ENCODE measurements around the gene BMP5.
"Not testable (repeated sequence)": the region's sequence is repeated elsewhere in the genome, so short reads cannot be mapped to it uniquely, and the experiment has no call there.

Gene BMP5
- 0 reads per million in 2 experiments for total RNA-seq

DNA sequence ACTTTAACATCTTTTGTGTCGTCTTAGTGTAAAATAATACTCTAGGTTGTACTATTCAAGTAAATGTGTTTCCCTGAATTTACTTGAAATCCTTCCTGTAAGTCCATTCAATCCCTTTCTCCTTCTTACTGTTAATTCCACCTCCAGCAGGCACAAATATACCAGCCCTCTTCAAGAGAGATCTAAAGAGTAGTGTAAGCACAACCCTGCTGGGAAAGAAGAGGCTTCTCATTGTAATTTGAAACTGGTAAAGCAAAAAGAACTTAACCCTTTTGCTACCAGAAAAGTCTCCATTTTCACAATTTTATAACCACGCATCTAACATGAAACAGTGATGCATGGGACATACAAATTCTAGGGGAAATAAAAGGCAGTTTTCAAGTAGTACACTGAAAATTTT, at the start of gene BMP5:
BMP5 (minus strand) TSS at position 191 of the 400 bp plus-strand sequence. CDS start 725 bp downstream, outside the sequence.
- DNase-seq (ENCODE audit: low read depth): no peak

DNA sequence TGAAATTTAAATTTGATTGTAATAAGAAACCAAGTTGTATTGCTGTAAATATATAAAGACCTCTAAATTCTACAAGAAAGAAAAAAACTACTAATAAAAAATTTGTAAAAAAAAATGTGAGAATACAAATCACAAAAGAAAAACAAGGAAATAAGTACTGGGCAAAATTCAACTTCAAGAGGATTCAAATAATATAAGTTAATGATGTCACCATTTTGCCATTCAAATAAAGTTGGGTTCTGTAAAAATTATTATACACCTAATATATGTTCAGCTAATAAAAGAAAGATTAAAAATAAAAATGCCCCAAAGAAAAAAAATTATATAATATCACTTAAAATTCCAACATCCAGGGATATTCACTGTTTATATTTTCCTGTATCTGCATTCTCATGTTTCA, 47.0 kb upstream of the BMP5 start:
- DNase-seq (ENCODE audit: low read depth): no peak

- no peak for DNase-seq (ENCODE audit: low read depth)
These were observed 44.4 kb upstream of the BMP5 start for GRCh38 chr6:55919716-55920308.

GRCh38 chr6:55918639-55919038, 43.2 kb upstream of the BMP5 start:
- DNase-seq (ENCODE audit: low read depth): no peak

DNA sequence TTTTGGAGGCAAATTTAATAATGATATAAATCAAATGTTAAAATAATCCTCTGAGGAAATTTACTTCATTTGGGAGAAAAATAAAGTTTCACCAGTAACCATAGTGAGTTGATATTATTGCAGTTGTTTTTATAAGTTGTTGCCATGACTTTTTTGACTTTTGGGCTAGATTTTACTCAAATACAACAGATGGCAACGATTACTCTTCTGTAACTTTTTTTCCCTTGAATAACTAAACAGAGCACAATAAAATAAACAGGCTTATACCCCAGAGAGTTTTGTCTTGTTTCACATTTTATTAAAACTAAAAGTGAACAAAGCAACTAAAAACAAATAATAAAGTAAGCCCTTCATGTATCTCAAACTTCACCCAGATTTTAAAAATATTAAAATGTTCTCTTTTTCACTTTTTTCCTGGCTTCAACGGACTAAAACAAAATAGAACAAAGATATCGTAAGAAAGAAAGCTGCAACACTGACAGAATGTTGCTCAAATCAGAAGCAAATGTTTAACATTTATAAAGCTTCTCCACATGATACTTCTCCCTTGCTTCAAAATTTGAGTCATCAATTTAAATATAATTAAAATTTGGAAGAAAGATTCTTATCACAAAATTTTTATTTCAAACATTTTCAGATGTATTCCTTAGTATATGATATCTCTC, 42.5 kb upstream of the BMP5 start:
- no peak for DNase-seq (ENCODE audit: low read depth)

GRCh38 chr6:55916188-55916587, 40.8 kb upstream of the BMP5 start:
- DNase-seq (ENCODE audit: low read depth): no peak

- DNase-seq (ENCODE audit: low read depth): no peak
These were observed 38.1 kb upstream of the BMP5 start for GRCh38 chr6:55913228-55914195.

DNA sequence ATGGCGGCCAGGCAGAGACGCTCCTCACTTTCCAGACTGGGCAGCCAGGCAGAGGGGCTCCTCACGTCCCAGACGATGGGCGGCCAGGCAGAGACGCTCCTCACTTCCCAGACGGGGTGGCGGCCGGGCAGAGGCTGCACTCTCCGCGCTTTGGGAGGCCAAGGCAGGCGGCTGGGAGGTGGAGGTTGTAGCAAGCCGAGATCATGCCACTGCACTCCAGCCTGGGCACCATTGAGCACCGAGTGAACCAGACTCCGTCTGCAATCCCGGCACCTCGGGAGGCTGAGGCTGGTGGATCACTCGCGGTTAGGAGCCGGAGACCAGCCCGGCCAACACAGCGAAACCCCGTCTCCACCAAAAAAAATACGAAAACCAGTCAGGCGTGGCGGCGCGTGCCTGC, 35.1 kb upstream of the BMP5 start:
- DNase-seq (ENCODE audit: low read depth): not testable (repeated sequence)

DNA sequence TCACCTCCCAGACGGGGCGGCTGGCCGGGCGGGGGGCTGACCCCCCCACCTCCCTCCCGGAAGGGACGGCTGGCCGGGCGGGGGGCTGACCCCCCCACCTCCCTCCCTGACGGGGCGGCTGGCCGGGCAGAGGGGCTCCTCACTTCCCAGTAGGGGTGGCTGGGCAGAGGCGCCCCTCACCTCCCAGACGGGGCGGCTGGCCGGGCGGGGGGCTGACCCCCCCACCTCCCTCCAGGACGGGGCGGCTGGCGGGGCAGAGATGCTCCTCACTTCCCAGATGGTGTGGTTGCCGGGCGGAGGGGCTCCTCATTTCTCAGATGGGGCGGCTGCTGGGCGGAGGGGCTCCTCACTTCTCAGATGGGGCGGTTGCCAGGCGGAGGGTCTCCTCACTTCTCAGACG, 34.5 kb upstream of the BMP5 start:
- not testable (repeated sequence) for DNase-seq (ENCODE audit: low read depth)

DNA sequence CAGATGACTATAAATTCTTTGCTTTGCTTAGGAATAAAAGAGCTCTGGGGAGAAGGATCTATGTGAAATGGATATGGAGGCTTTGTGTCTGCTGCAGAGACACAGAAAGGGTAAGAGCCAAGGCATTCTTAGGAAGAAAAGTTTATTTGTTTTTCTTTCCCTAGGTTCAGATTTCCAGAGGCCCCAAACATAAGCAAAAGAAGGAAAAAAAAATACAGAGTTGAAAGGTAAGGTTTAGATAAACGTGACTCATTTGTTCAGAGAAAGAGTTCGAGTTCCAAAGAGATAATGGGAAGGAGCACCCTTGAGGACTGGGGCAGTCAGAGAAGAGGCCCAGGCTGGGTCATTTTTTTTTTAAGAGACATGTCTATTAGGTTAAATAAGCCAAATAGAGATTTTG, 27.4 kb upstream of the BMP5 start:
- no peak for DNase-seq (ENCODE audit: low read depth)

- no peak for DNase-seq (ENCODE audit: low read depth)
These were observed 26.4 kb upstream of the BMP5 start for GRCh38 chr6:55901765-55902270.

DNA sequence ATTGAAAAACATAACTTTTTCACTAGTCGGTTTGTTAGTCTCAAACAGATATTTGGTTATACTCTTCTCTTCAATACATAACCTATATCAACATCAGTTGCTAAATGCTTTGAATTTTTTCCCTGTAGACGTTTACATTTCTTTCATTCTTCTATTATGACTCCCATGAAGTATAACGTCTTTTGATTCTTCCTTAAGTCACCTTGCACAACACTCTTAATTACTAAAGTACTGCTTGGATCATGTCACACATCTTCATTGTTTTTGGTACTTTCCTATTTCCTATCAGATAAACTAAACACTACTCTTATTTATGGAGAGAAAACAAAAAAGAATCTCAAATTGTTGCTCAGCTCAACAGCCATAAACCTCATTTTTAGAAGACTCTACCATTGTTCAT, 23.0 kb upstream of the BMP5 start:
- no peak for DNase-seq (ENCODE audit: low read depth)

- DNase-seq (ENCODE audit: low read depth): no peak
These were observed 22.0 kb upstream of the BMP5 start for GRCh38 chr6:55897346-55897745.

DNA sequence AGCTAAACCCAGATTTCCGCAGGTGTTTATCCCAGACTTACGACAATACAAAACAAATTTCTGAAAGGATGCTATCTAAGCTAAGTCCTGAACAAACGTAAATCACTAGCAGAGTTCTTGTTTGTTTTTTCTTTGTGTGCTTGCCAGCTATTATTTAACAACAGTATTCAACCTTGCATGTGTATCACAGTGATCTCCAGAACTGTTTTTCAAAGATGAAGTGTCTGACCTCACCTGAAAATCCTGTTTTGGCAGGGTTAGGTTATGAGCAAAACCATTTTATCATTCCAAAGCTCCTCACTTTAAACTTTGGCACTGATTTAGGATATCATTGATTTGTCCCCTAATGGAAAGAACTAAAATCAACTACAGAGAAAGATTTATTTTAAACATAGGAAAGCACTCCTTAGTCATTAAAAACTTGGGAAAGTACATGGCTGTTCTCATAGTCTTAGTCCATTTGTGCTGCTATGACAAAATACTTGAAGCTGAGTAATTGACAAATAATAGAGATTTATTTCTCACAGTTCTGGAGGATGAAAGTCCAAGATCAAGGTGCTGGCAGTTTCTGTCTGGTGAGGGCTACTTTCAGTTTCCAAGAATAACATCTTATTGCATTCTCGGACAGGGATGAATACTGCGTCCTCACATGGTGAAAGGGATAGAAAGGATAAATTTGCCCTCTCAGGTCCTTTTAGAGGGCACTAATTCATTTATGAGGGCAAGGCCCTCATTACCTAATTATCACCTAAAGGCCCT, 20.8 kb upstream of the BMP5 start:
- DNase-seq (ENCODE audit: low read depth): no peak

GRCh38 chr6:55892749-55893357, 17.5 kb upstream of the BMP5 start:
- DNase-seq (ENCODE audit: low read depth): no peak

- no peak for DNase-seq (ENCODE audit: low read depth)
These were observed 13.5 kb upstream of the BMP5 start for GRCh38 chr6:55888917-55889316.

DNA sequence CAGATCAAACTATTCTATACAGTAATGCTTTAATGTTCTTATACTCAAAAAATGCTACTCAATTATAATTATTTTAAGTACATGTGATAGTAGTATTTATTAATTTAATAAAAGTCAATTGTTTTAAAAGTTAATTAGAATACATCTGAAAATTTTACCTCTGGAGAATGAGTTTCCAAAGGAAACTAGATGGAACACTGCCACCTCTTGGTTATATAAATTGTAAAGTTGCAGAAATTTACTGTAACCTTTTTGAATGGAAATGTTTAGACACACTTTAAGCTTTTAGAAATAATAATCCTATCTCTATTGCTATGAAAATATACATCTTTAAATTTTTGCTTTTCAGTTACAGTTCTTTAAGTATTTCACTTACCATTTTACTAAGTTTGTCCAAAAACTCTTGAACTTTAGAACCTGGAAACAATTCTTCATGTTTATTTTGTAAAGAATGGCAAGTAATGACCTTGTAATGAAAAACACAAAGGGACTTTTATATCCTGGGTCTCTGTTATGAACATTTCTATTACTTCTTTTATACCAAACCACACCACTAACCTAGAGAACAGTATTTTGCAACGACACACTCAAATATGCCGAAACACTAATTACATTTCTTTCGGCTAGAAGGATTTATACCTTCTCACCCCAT, 10.9 kb upstream of the BMP5 start:
- DNase-seq (ENCODE audit: low read depth): no peak

GRCh38 chr6:55882718-55883569, 7.6 kb upstream of the BMP5 start:
- no peak for DNase-seq (ENCODE audit: low read depth)

- DNase-seq (ENCODE audit: low read depth): no peak
These were observed 1.9 kb upstream of the BMP5 start for GRCh38 chr6:55877283-55877682.

- no peak for DNase-seq (ENCODE audit: low read depth)
These were observed 1.1 kb downstream of the BMP5 start for GRCh38 chr6:55874316-55874715.
